SK-N-SH treated with all-trans-retinoic acid at 6 μM for 48 hours (cell line): ENCODE data around the gene BIN2.

Source experiments
- ATAC-seq: fragments of 200-7000 bp; cut with Tn5 transposase; 3 replicates; pipeline ENCODE4 v1.9.1; 2020; ENCODE audit warnings: mild to moderate bottlenecking, moderate library complexity
- ARNTL ChIP-seq: fragments of 450-650 bp; formaldehyde crosslinking; IDR thresholded peaks from 2 replicates; pipeline ENCODE4 v1.5.0; 2020; ENCODE audit warnings: low read depth, mild to moderate bottlenecking, moderate library complexity, borderline replicate concordance
- BACH2 ChIP-seq: fragments of 250-450 bp; sonication (Bioruptor Pico); IDR thresholded peaks from 2 replicates; pipeline ENCODE4 v1.9.0; 2021; ENCODE audit warnings: mild to moderate bottlenecking, borderline replicate concordance
- CSDC2 ChIP-seq: fragments of 250-450 bp; sonication (Bioruptor Pico); IDR thresholded peaks from 2 replicates; pipeline ENCODE4 v1.5.0; 2020; ENCODE audit warnings: mild to moderate bottlenecking, moderate library complexity
- ESRRG ChIP-seq: fragments of 250-450 bp; sonication (Bioruptor Pico); IDR thresholded peaks from 2 replicates; pipeline ENCODE4 v1.6.1; 2021; ENCODE audit warnings: mild to moderate bottlenecking
- ISL1 ChIP-seq: fragments of 250-450 bp; sonication (Bioruptor Pico); IDR thresholded peaks from 2 replicates; pipeline ENCODE4 v2.1.2; 2022; ENCODE audit warnings: mild to moderate bottlenecking, moderate library complexity
- OSR1 ChIP-seq: fragments of 250-450 bp; sonication (Bioruptor Pico); IDR thresholded peaks from 2 replicates; pipeline ENCODE4 v1.8.0; 2022; ENCODE audit warnings: moderate library complexity, mild to moderate bottlenecking, inconsistent platforms
- PPARA ChIP-seq: fragments of 250-450 bp; sonication (Bioruptor Pico); IDR thresholded peaks from 2 replicates; pipeline ENCODE4 v1.5.0; 2020; ENCODE audit warnings: mild to moderate bottlenecking, borderline replicate concordance
- RARB ChIP-seq: fragments of 250-450 bp; sonication (Bioruptor Pico); IDR thresholded peaks from 2 replicates; pipeline ENCODE4 v1.8.0; 2021; ENCODE audit warnings: mild to moderate bottlenecking, moderate library complexity
- SNAI2 ChIP-seq: fragments of 250-450 bp; sonication (Bioruptor Pico); IDR thresholded peaks from 2 replicates; pipeline ENCODE4 v1.5.0; 2020; ENCODE audit warnings: mild to moderate bottlenecking, moderate library complexity
- TCF4 ChIP-seq: fragments of 250-450 bp; sonication (Bioruptor Pico); IDR thresholded peaks from 2 replicates; pipeline ENCODE4 v1.8.0; 2021; ENCODE audit warnings: mild to moderate bottlenecking, moderate library complexity, borderline replicate concordance
- TOX ChIP-seq: fragments of 250-450 bp; sonication (Bioruptor Pico); IDR thresholded peaks from 2 replicates; pipeline ENCODE4 v1.8.0; 2021; ENCODE audit warnings: mild to moderate bottlenecking, moderate library complexity, borderline replicate concordance
- ZFP3 ChIP-seq: fragments of 250-450 bp; sonication (Bioruptor Pico); IDR thresholded peaks from 2 replicates; pipeline ENCODE4 v1.5.0; 2020; ENCODE audit warnings: mild to moderate bottlenecking, moderate library complexity
- ZFP30 ChIP-seq: fragments of 450-650 bp; formaldehyde crosslinking; IDR thresholded peaks from 2 replicates; pipeline ENCODE4 v1.5.0; 2022; ENCODE audit warnings: mild to moderate bottlenecking, moderate library complexity
- ZNF565 ChIP-seq: fragments of 450-650 bp; formaldehyde crosslinking; conservative IDR thresholded peaks from 2 replicates; pipeline ENCODE4 v1.5.0; 2020; ENCODE audit warnings: low read depth, mild to moderate bottlenecking, moderate library complexity
- ZNF70 ChIP-seq: fragments of 450-650 bp; formaldehyde crosslinking; IDR thresholded peaks from 2 replicates; pipeline ENCODE4 v1.5.0; 2020; ENCODE audit warnings: mild to moderate bottlenecking, moderate library complexity
- ZNF8 ChIP-seq: fragments of 450-650 bp; formaldehyde crosslinking; IDR thresholded peaks from 2 replicates; pipeline ENCODE4 v1.5.0; 2020; ENCODE audit warnings: mild to moderate bottlenecking, moderate library complexity
- TF ChIP-seq, protein P1 (sequence below): fragments of 250-450 bp; sonication (Bioruptor Pico); IDR thresholded peaks from 2 replicates; pipeline ENCODE4 v1.5.1; 2020; ENCODE audit warnings: low read depth, mild to moderate bottlenecking, moderate library complexity
- TF ChIP-seq, protein P2 (sequence below): fragments of 250-450 bp; sonication (Bioruptor Pico); IDR thresholded peaks from 2 replicates; pipeline ENCODE4 v1.5.1; 2021; ENCODE audit warnings: mild to moderate bottlenecking, moderate library complexity
- TF ChIP-seq, protein P3 (sequence below): fragments of 250-450 bp; sonication (Bioruptor Pico); IDR thresholded peaks from 2 replicates; pipeline ENCODE4 v1.8.0; 2021; ENCODE audit warnings: low read depth, mild to moderate bottlenecking, moderate library complexity, borderline replicate concordance
- TF ChIP-seq, protein P4 (sequence below): fragments of 250-450 bp; sonication (Bioruptor Pico); IDR thresholded peaks from 2 replicates; pipeline ENCODE4 v1.8.0; 2020; ENCODE audit warnings: mild to moderate bottlenecking, moderate library complexity, borderline replicate concordance

Gene BIN2

DNA sequence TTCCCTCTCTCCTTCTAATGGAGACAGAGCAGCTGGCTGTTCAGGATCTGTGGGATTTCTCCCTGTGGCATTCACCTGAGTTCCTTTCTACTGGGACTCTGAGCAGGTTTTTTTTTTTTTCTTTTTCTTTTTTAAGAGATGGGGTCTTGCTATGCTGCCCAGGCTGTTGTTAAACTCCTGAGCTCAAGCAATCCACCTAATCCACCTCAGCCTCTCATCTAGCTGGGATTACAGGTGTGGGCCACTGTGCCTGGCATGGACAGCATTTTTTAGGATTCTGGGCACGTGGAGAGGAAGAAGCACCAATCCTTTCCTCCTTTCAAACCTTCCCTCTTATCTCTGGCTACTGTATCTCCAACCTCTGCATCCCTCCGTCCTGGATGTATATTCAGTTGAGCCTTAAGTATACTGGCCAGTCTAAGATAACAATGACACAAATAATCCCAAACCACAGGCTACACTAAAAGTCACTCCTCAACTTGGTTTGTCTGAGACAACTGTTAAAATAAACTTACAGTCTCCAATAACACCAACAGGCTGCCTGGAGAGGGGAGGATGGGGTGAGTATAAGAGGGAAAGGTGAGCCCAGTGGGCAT is 38.9 kb upstream of the BIN2 start:
- ATAC-seq: no peak

DNA sequence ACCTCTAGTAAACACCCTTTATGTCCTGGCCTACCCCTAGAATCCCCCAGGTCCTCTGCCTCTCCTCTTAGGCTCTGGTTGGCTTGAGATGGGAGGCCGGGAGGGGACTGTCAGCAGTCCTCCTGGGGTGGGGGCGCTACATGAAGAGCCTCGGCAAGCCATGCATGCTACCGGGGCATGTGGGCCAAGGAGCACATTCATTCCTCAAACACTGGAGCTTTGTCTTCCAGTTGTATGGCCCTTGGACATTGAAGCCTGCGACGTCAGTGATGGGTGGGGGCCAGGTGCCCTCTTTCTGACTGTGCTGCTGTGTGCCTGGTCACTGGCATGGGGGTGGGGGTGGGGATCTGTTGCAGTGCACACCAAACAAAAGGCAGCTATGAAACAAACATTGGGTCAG is 38.3 kb upstream of the BIN2 start:
- TF ChIP-seq ESRRG (CRISPR knock-in tag) (no peak), ZNF70 (CRISPR knock-in tag) (no peak), CSDC2 (CRISPR knock-in tag) (no peak), ARNTL (CRISPR knock-in tag) (no peak), ZFP3 (CRISPR knock-in tag) (no peak), ZNF565 (CRISPR knock-in tag) (no peak), TOX (CRISPR knock-in tag) (no peak), SNAI2 (CRISPR knock-in tag) (no peak), ZFP30 (CRISPR knock-in tag) (no peak), BACH2 (CRISPR knock-in tag) (no peak), ISL1 (CRISPR knock-in tag) (no peak), TCF4 (CRISPR knock-in tag) (no peak), PPARA (no peak)
- TF ChIP-seq, protein P1, sequence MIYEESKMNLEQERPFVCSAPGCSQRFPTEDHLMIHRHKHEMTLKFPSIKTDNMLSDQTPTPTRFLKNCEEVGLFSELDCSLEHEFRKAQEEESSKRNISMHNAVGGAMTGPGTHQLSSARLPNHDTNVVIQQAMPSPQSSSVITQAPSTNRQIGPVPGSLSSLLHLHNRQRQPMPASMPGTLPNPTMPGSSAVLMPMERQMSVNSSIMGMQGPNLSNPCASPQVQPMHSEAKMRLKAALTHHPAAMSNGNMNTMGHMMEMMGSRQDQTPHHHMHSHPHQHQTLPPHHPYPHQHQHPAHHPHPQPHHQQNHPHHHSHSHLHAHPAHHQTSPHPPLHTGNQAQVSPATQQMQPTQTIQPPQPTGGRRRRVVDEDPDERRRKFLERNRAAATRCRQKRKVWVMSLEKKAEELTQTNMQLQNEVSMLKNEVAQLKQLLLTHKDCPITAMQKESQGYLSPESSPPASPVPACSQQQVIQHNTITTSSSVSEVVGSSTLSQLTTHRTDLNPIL: no peak
- TF ChIP-seq, protein P2, sequence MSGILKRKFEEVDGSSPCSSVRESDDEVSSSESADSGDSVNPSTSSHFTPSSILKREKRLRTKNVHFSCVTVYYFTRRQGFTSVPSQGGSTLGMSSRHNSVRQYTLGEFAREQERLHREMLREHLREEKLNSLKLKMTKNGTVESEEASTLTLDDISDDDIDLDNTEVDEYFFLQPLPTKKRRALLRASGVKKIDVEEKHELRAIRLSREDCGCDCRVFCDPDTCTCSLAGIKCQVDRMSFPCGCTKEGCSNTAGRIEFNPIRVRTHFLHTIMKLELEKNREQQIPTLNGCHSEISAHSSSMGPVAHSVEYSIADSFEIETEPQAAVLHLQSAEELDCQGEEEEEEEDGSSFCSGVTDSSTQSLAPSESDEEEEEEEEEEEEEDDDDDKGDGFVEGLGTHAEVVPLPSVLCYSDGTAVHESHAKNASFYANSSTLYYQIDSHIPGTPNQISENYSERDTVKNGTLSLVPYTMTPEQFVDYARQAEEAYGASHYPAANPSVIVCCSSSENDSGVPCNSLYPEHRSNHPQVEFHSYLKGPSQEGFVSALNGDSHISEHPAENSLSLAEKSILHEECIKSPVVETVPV (CRISPR knock-in tag): no peak
- TF ChIP-seq, protein P3, sequence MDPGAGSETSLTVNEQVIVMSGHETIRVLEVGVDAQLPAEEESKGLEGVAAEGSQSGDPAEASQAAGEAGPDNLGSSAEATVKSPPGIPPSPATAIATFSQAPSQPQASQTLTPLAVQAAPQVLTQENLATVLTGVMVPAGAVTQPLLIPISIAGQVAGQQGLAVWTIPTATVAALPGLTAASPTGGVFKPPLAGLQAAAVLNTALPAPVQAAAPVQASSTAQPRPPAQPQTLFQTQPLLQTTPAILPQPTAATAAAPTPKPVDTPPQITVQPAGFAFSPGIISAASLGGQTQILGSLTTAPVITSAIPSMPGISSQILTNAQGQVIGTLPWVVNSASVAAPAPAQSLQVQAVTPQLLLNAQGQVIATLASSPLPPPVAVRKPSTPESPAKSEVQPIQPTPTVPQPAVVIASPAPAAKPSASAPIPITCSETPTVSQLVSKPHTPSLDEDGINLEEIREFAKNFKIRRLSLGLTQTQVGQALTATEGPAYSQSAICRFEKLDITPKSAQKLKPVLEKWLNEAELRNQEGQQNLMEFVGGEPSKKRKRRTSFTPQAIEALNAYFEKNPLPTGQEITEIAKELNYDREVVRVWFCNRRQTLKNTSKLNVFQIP (CRISPR knock-in tag): no peak
- TF ChIP-seq, protein P4, sequence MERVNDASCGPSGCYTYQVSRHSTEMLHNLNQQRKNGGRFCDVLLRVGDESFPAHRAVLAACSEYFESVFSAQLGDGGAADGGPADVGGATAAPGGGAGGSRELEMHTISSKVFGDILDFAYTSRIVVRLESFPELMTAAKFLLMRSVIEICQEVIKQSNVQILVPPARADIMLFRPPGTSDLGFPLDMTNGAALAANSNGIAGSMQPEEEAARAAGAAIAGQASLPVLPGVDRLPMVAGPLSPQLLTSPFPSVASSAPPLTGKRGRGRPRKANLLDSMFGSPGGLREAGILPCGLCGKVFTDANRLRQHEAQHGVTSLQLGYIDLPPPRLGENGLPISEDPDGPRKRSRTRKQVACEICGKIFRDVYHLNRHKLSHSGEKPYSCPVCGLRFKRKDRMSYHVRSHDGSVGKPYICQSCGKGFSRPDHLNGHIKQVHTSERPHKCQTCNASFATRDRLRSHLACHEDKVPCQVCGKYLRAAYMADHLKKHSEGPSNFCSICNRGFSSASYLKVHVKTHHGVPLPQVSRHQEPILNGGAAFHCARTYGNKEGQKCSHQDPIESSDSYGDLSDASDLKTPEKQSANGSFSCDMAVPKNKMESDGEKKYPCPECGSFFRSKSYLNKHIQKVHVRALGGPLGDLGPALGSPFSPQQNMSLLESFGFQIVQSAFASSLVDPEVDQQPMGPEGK (CRISPR knock-in tag): no peak
- no peak for ATAC-seq

More for the DNA sequence above, 38.9 kb upstream of the BIN2 start:
- TF ChIP-seq, protein P2 (CRISPR knock-in tag): no peak
- TF ChIP-seq ZFP3 (CRISPR knock-in tag): no peak
- TF ChIP-seq ARNTL (CRISPR knock-in tag): no peak
- no peak for TF ChIP-seq TOX (CRISPR knock-in tag)
- TF ChIP-seq ZNF8 (CRISPR knock-in tag): no peak

DNA sequence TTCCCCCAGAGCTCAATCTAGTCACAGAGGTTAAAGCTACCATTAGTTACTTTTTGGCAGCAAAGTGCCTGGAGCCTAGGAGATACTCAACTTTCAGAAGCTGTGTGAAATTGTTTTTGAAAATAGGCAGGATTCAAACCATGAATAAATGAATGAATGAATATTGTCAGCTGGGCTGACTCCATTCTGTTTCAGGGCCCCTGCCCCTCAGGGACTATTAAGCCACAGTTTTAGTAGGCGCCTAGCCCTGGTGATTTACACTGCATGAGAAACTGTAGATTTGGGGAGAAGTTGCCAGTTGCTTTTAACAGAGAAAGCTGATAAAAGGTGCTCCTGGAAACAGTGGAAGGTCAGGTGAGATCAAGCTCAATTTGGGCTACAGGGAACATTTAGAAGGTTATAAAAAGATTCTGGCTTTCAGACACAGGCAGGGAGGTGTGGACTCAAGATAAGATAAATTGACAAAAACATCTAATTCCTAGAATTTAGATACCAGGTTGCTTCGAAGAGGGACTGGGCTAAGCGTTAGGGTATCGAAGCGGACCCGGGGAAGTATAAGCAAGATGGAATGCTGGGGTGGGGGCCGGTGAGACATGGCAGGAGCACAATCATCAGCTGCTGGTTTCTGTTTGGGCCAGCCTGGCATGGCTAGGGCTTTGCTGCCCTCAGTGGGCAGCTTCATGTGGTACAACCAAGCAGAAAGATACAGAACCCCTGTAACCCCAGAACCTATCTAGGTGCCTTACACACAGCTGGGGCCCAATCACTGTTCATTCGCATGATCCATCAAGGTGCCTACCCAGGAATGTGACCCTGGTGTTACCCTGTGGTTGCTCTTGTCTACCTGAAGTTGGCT is 37.4 kb upstream of the BIN2 start:
- no peak for TF ChIP-seq TCF4 (CRISPR knock-in tag)
- no peak for TF ChIP-seq ZNF565 (CRISPR knock-in tag)
- no peak for TF ChIP-seq TOX (CRISPR knock-in tag)
- no peak for TF ChIP-seq CSDC2 (CRISPR knock-in tag)
- no peak for TF ChIP-seq ZFP3 (CRISPR knock-in tag)
- ATAC-seq: peak; percentile 54; the same call in 2 of the 3 replicates

DNA sequence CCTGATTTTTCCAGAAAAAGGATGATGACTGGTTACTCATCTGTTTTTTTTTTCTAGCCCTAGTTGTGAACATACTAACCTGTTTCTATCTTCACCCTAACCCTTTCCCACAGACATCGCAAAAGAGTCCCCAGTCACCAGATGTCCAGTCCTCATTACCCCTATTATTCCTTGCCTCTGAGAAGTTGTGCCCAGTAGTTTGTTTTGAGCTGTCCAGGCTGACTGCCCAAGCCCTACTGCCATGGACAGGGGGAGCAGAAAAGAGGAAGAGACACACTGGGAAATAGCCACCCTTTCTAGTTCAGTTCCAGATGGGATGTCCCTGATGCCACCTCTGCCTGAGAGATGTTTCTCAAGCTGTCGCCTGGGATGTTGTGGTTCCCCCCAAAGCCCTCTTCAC is 36.3 kb upstream of the BIN2 start:
- no peak for TF ChIP-seq BACH2 (CRISPR knock-in tag)
- no peak for TF ChIP-seq OSR1 (CRISPR knock-in tag)
- TF ChIP-seq ZNF565 (CRISPR knock-in tag): no peak
- TF ChIP-seq RARB (CRISPR knock-in tag): no peak
- TF ChIP-seq ZNF8 (CRISPR knock-in tag): no peak
- no peak for TF ChIP-seq ESRRG (CRISPR knock-in tag)
- no peak for TF ChIP-seq PPARA
- TF ChIP-seq ZFP30 (CRISPR knock-in tag): no peak
- TF ChIP-seq ZNF70 (CRISPR knock-in tag): no peak
- no peak for TF ChIP-seq CSDC2 (CRISPR knock-in tag)
- TF ChIP-seq ZFP3 (CRISPR knock-in tag): no peak
- TF ChIP-seq TCF4 (CRISPR knock-in tag): no peak
- TF ChIP-seq ARNTL (CRISPR knock-in tag): no peak
- TF ChIP-seq ISL1 (CRISPR knock-in tag): no peak
- TF ChIP-seq, all 23 proteins: peak for 0
- no peak for ATAC-seq
